Ectodermal cell (in vitro differentiated cells): ENCODE results near the gene PHYH. TPM values are rescaled to one million over a fixed set of nuclear protein-coding genes. Genes with fewer than 3 reads are reported as not detected.

Source experiments
- H3K27ac ChIP-seq: 2 replicates; pipeline ENCODE4 v1.7.0; 2013; ENCODE audit warnings: mild to moderate bottlenecking, low read depth, low read length; ENCODE audit not compliant: insufficient read depth, poor library complexity, severe bottlenecking
- H3K27me3 ChIP-seq: 2 replicates; pipeline ENCODE4 v1.7.0; 2013; ENCODE audit warnings: mild to moderate bottlenecking, low read length; ENCODE audit not compliant: insufficient read depth, control insufficient read depth, poor library complexity, severe bottlenecking
- H3K36me3 ChIP-seq: one replicate; pipeline ENCODE4 v1.7.0; 2013; ENCODE audit warnings: low read length; ENCODE audit not compliant: control insufficient read depth, insufficient read depth
- H3K4me1 ChIP-seq: one replicate; pipeline ENCODE4 v1.7.0; 2013; ENCODE audit warnings: low read length; ENCODE audit not compliant: control insufficient read depth, insufficient read depth
- H3K4me3 ChIP-seq: 2 replicates; pipeline ENCODE4 v1.7.0; 2013; ENCODE audit warnings: low read depth, low read length, control low read depth; ENCODE audit not compliant: insufficient read depth
- H3K9me3 ChIP-seq: 2 replicates; pipeline ENCODE4 v1.7.0; 2013; ENCODE audit warnings: mild to moderate bottlenecking, low read length, moderate library complexity; ENCODE audit not compliant: control insufficient read depth
- WGBS, 2 experiments: methylation state at CpG; one replicate each; pipeline ENCODE4 v1.1.7; 2013; ENCODE audit warnings: missing lambda C conversion rate in 2 of 2; 5-methylcytosine and 5-hydroxymethylcytosine counted together
- polyA plus RNA-seq, 4 experiments: library from polyadenylated mRNA; stranded (reverse); fragments of 50-300 nt; gene quantifications; one replicate each; pipeline ENCODE4 v1.2.3, GENCODE V29; 2013

PHYH gene
- polyA plus RNA-seq (2013, experiment 1 of 4) = 20.3 TPM
- 20.0 TPM for polyA plus RNA-seq (2013, experiment 2 of 4)
- 27.3 TPM for polyA plus RNA-seq (2013, experiment 3 of 4)
- 28.7 TPM for polyA plus RNA-seq (2013, experiment 4 of 4)

DNA sequence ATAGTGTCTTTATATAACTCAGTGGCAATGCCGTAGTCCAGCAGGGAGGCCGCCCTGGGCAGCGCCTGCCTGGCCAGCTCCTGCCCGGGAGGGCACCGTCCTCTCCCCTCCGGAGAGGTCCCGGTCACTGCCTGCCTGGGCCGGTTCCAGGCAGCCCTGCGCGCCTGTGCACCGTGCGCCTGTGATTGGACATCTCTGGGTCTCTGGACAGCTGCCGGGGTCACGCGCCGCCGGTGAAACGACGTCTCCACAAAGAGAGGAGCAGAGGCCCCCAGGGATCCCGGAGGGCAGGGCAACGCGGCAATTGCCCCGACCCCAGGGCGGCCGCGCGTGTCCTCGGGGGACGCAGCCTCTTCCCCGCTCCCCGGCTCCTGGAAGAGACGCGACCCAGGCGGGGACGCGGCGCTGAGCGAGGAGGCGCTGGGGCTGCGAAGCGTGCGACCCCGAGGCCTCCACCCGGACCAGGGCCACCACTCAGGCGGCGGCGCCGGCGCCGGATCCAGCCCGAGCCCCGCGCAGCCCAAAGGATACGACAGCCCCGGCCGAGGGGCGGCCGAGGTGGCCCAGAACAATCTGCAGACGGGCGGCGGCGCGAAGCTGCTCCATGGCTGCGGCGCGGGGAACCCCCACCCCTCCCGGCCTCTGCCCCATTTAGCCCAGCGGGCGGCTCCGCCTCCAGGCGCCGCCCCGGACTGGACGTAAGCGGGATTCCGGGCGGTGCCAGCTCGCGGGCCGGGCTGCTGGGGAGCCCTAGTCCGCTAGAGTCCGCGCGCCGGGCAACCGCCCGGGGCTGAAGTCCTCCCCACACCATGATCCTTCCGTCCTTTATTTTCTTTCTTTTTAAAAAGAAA, at the start of gene PHYH:
TSS of gene PHYH (minus strand) at position 628 of the 851 bp plus-strand sequence. CDS start at position 606, 22 bp downstream.
- no peaks in the 10 kb centered on the region for H3K4me1 ChIP-seq
- H3K9me3 ChIP-seq = no peaks in the 10 kb centered on the region
- H3K36me3 ChIP-seq = no peaks in the 10 kb centered on the region
- peaks cover 5% of the 10 kb centered on the region for H3K27me3 ChIP-seq
- 1 to 2% methylated on average over 88 of the region's 88 CpGs for WGBS, 2 experiments
- H3K4me3 ChIP-seq = peak within 1 kb of the TSS; percentile 50
- peak within 1 kb of the TSS; percentile 74 for H3K27ac ChIP-seq

DNA sequence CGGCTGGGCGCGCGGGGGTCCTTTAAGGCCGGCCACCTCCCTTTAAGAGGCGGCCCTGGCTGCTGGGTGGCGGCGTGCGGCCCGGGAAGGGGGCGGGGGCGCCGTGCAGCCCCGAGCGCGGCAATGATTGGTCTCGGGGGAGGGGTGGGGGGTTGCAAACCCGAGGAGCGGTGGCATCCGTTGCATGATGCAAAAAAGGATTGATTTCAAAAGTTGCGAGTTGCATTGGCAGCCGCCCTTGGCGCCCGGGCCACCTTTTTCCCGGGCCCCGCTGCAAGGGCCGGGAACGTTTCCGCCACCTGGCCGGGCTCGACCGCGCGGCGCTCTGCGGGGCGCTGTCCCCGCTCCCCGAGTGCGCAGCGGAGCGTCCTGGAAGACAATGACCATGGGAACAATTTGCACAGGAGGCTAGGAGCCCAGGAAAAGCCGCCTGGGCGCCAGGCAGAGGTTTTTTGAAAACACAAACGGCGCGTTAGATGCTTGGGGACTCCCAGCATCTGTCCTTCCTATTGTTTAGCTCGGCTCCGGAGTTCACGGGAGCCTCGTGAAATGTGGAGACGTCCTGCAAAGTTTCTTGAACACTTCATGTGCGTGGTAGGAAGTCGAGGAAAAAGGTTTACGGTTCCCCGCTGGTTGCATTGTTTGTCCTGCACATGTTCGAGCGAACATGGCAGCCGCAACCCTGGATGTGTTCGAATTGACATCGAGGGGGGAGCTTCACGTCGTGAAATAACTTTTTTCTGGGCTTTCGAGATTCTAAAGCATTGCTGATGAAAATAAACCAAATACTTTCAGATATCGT, 48.6 kb upstream of the PHYH start, which contains the start of gene SEPHS1:
TSS of gene SEPHS1 (minus strand) at position 78 of the 802 bp plus-strand sequence. CDS start 3,343 bp downstream, outside the sequence.
- Histone ChIP-seq H3K9me3 (no peaks in the 10 kb centered on the region), H3K36me3 (peaks cover 4% of the 10 kb centered on the region), H3K27me3 (peaks cover 43% of the 10 kb centered on the region), H3K27ac (peak within 1 kb of the TSS; percentile 97), H3K4me1 (peaks cover 36% of the 10 kb centered on the region), H3K4me3 (peak within 1 kb of the TSS; percentile 76)
- 0% methylated on average over 65 of the region's 65 CpGs for WGBS, 2 experiments

DNA sequence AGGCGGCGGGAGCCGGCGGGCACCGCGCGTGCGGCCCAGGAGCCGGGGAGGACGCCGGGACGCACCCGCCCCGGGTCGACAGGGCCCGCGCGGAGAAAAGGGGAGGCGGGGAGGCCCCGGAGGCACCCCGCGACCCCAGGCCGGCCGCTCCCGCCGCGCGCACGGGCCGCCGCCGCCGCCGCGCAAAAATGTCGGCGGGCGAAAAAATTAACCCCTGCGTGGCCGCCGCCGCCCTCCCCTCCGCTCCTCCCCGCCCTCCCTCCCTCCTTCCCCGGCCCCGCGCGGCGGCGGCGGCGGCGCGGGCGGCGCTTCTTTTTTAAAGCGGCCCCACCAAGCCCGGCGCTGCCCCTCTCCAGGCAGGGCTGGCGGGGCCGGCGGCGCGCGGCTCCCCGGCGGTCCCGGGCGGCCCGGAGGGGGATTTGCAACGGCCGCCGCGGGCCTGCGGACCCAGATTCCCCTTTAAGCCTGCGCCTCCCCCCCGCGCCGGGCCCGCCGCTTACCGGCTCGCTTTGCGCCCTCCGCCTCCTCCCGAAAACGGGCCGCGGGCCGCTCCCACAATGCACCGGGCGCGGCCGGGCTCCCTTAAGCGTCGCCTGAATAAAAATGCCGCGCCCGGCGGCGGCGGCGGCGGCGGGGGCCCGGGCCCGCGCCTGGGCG, 47.8 kb upstream of the PHYH start:
- H3K4me1 ChIP-seq = peaks cover 34% of the 10 kb centered on the region
- H3K4me3 ChIP-seq = peak overlapping the region; percentile 76
- 0% methylated on average over 108 to 109 of the region's 109 CpGs for WGBS, 2 experiments
- H3K27me3 ChIP-seq = peaks cover 41% of the 10 kb centered on the region
- H3K9me3 ChIP-seq = no peaks in the 10 kb centered on the region
- peaks cover 4% of the 10 kb centered on the region for H3K36me3 ChIP-seq
- peak overlapping the region; percentile 97 for H3K27ac ChIP-seq

DNA sequence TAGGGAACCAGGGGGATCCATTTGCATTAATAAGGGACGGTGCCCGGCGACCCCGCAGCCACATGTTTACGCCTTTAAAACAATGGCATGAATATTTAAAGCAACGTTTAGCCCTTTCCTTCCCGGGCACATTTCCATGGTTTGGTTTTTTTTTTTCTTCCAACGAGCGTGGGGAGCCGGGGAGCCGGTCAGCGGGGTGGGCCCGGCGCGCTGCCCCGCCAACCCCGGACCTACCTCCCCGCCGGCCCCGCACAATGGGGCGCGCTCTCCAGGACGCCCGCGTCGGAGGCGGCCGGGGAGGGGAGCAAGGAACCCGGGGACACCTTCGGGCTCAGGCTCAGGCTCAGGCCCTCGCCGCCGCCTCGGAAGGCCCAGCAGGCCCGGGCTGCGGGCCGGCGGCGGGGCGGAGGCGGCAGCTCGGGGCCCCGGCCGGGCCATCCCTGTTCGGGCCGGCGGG, 47.2 kb upstream of the PHYH start:
- WGBS, 2 experiments = 0% methylated on average over 47 of the region's 47 CpGs
- Histone ChIP-seq H3K4me3 (peak overlapping the region; percentile 76), H3K36me3 (peaks cover 4% of the 10 kb centered on the region), H3K27ac (peak overlapping the region; percentile 97), H3K9me3 (no peaks in the 10 kb centered on the region), H3K4me1 (peaks cover 33% of the 10 kb centered on the region), H3K27me3 (peaks cover 36% of the 10 kb centered on the region)

GRCh38 chr10:13346283-13347042, 46.6 kb upstream of the PHYH start:
- H3K4me3 ChIP-seq = peak overlapping the region; percentile 76

GRCh38 chr10:13340626-13341376, 40.9 kb upstream of the PHYH start:
- Histone ChIP-seq H3K4me1 (peaks cover 1% of the 10 kb centered on the region), H3K4me3 (no peak overlapping the region), H3K36me3 (peaks cover 14% of the 10 kb centered on the region), H3K27ac (no peak overlapping the region), H3K9me3 (no peaks in the 10 kb centered on the region), H3K27me3 (no peaks in the 10 kb centered on the region)
- WGBS, 2 experiments = 88 to 89% methylated on average over 10 to 11 of the region's 12 CpGs

More at GRCh38 chr10:13346283-13347042, 46.6 kb upstream of the PHYH start:
- Histone ChIP-seq H3K36me3 (peaks cover 4% of the 10 kb centered on the region), H3K27me3 (peaks cover 30% of the 10 kb centered on the region), H3K9me3 (no peaks in the 10 kb centered on the region), H3K4me1 (peaks cover 30% of the 10 kb centered on the region), H3K27ac (peak overlapping the region; percentile 97)
- WGBS, 2 experiments = 3% methylated on average over 16 of the region's 18 CpGs

- 95 to 97% methylated on average over 9 of the region's 9 CpGs for WGBS, 2 experiments
- no peak overlapping the region for H3K27ac ChIP-seq
- H3K4me3 ChIP-seq = no peak overlapping the region
- H3K27me3 ChIP-seq = no peaks in the 10 kb centered on the region
- H3K9me3 ChIP-seq = no peaks in the 10 kb centered on the region
- H3K36me3 ChIP-seq = peaks cover 16% of the 10 kb centered on the region
- no peaks in the 10 kb centered on the region for H3K4me1 ChIP-seq
Measured at GRCh38 chr10:13340068-13340467, 40.2 kb upstream of the PHYH start.

GRCh38 chr10:13338390-13339110, 38.7 kb upstream of the PHYH start:
- Histone ChIP-seq H3K36me3 (peaks cover 13% of the 10 kb centered on the region), H3K27ac (no peak overlapping the region), H3K4me1 (no peaks in the 10 kb centered on the region), H3K9me3 (no peaks in the 10 kb centered on the region), H3K27me3 (no peaks in the 10 kb centered on the region), H3K4me3 (no peak overlapping the region)
- 93 to 95% methylated on average over 10 of the region's 10 CpGs for WGBS, 2 experiments
